ENCODE data around the gene ITIH6. TPM values are rescaled to one million over a fixed set of nuclear protein-coding genes. Genes with fewer than 3 reads are reported as not detected.
A peak's percentile ranks its signal among the peaks of the same experiment; 100 is the strongest.

The ITIH6 gene
- total RNA-seq, 1 experiment from 2014 or later, result not detected

- H3K36me3 ChIP-seq (ENCODE audit: low read depth, low read length), result no peaks in the 10 kb centered on the region
- intact Hi-C loops (cut with micrococcal nuclease), result loop anchor here (5.0 kb wide), 1 partner anchor 150 kb away; no protein-coding TSS in a partner anchor
- H3K4me2 ChIP-seq (ENCODE audit: low read length), result no peak overlapping the region
- H3K9me2 ChIP-seq (replicated peaks; ENCODE audit: low read length), result no peaks in the 10 kb centered on the region
- CTCF ChIA-PET, result interaction anchor here (0.6 kb wide), 1 partner anchor 147 kb away, joined by 6 read pairs; no protein-coding TSS in a partner anchor
- no peak overlapping the region for H2AFZ ChIP-seq (ENCODE audit: low read length)
- BruUV-seq (replicated peaks), result no TSS peak
- H3K27ac ChIP-seq (ENCODE audit: low read length), result no peak overlapping the region
- H3K27me3 ChIP-seq (ENCODE audit: low read length), result no peaks in the 10 kb centered on the region
- H3K4me3 ChIP-seq (ENCODE audit: low read length), result no peak overlapping the region
- POLR2A ChIA-PET (ENCODE audit: unreplicated experiment), result no interaction called here
- peaks cover 4% of the 10 kb centered on the region; the same call in 1 of the 2 replicates for H3K4me1 ChIP-seq (ENCODE audit: insufficient read depth, low read length)
- H3K9ac ChIP-seq (ENCODE audit: low read length), result no peak overlapping the region
- H3F3A ChIP-seq (ENCODE audit: low read length, unreplicated experiment), result no peaks in the 10 kb centered on the region
- DNase-seq (peak; percentile 53), ATAC-seq (peak; percentile 73)
- peak; percentile 50 for TF ChIP-seq CTCF (conservative IDR thresholded peaks at IDR 0.05; ENCODE audit: low read depth, low read length)
- TF ChIP-seq EZH2 (IDR thresholded peaks at IDR 0.05; ENCODE audit: low read length, unreplicated experiment), result no peak
- H3K9me3 ChIP-seq (ENCODE audit: low read length), result no peaks in the 10 kb centered on the region
- H3K79me2 ChIP-seq (ENCODE audit: low read length), result no peaks in the 10 kb centered on the region
- no peaks in the 10 kb centered on the region for H4K20me1 ChIP-seq (ENCODE audit: low read length)
Measured at GRCh38 chrX:54786967-54787366, 11.1 kb downstream of the ITIH6 start.

GRCh38 chrX:54785901-54786300 lies 12.2 kb downstream of the ITIH6 start:
- peak; percentile 28; the same call in 1 of the 2 replicates for TF ChIP-seq CTCF (conservative IDR thresholded peaks at IDR 0.05; ENCODE audit: low read depth, low read length)
- TF ChIP-seq EZH2 (IDR thresholded peaks at IDR 0.05; ENCODE audit: low read length, unreplicated experiment), result no peak
- ATAC-seq (no peak), DNase-seq (peak; percentile 7)
- BruUV-seq (replicated peaks), result no TSS peak
- H3K9me2 ChIP-seq (replicated peaks; ENCODE audit: low read length), result no peaks in the 10 kb centered on the region
- no peaks in the 10 kb centered on the region for H3K79me2 ChIP-seq (ENCODE audit: low read length)
- no peaks in the 10 kb centered on the region for H3K36me3 ChIP-seq (ENCODE audit: low read depth, low read length)
- POLR2A ChIA-PET (ENCODE audit: unreplicated experiment), result no interaction called here
- no peaks in the 10 kb centered on the region for H3K27me3 ChIP-seq (ENCODE audit: low read length)
- no peaks in the 10 kb centered on the region for H3K9me3 ChIP-seq (ENCODE audit: low read length)
- H4K20me1 ChIP-seq (ENCODE audit: low read length), result no peaks in the 10 kb centered on the region
- no peak overlapping the region for H3K4me2 ChIP-seq (ENCODE audit: low read length)
- CTCF ChIA-PET, result no interaction called here
- H3K27ac ChIP-seq (ENCODE audit: low read length), result no peak overlapping the region
- intact Hi-C loops (cut with micrococcal nuclease), result loop anchor here (5.0 kb wide), 1 partner anchor 149 kb away; no protein-coding TSS in a partner anchor
- H3K4me3 ChIP-seq (ENCODE audit: low read length), result no peak overlapping the region
- peaks cover 4% of the 10 kb centered on the region; the same call in 1 of the 2 replicates for H3K4me1 ChIP-seq (ENCODE audit: insufficient read depth, low read length)
- no peaks in the 10 kb centered on the region for H3F3A ChIP-seq (ENCODE audit: low read length, unreplicated experiment)
- H3K9ac ChIP-seq (ENCODE audit: low read length), result no peak overlapping the region
- H2AFZ ChIP-seq (ENCODE audit: low read length), result no peak overlapping the region

GRCh38 chrX:54776987-54777672 lies 20.9 kb downstream of the ITIH6 start:
- H3K9me3 ChIP-seq (ENCODE audit: low read length), result no peaks in the 10 kb centered on the region
- TF ChIP-seq CTCF (conservative IDR thresholded peaks at IDR 0.05; ENCODE audit: low read depth, low read length), result no peak
- TF ChIP-seq EZH2 (IDR thresholded peaks at IDR 0.05; ENCODE audit: low read length, unreplicated experiment), result no peak
- no peak for TF ChIP-seq EZH2phosphoT487 (IDR thresholded peaks at IDR 0.05; ENCODE audit: borderline replicate concordance, low read length)
- no TSS peak for BruUV-seq (replicated peaks)
- no peak overlapping the region for H3K4me2 ChIP-seq (ENCODE audit: low read length)
- H3K9me2 ChIP-seq (replicated peaks; ENCODE audit: low read length), result no peaks in the 10 kb centered on the region
- intact Hi-C loops (cut with micrococcal nuclease), result no loop called here
- no peaks in the 10 kb centered on the region for H4K20me1 ChIP-seq (ENCODE audit: low read length)
- H3K27ac ChIP-seq (ENCODE audit: low read length), result no peak overlapping the region
- ATAC-seq (no peak), DNase-seq (peak; percentile 9)
- POLR2A ChIA-PET (ENCODE audit: unreplicated experiment), result no interaction called here
- no peaks in the 10 kb centered on the region for H3F3A ChIP-seq (ENCODE audit: low read length, unreplicated experiment)
- H3K4me1 ChIP-seq (ENCODE audit: insufficient read depth, low read length), result no peaks in the 10 kb centered on the region
- CTCF ChIA-PET, result no interaction called here
- no peak overlapping the region for H3K4me3 ChIP-seq (ENCODE audit: low read length)
- H3K36me3 ChIP-seq (ENCODE audit: low read depth, low read length), result no peaks in the 10 kb centered on the region
- H3K9ac ChIP-seq (ENCODE audit: low read length), result no peak overlapping the region
- H3K27me3 ChIP-seq (ENCODE audit: low read length), result no peaks in the 10 kb centered on the region; the same call in 1 of the 2 replicates
- H3K79me2 ChIP-seq (ENCODE audit: low read length), result no peaks in the 10 kb centered on the region
- H2AFZ ChIP-seq (ENCODE audit: low read length), result no peak overlapping the region
